HG03520 (cell line): ENCODE measurements around the gene PATJ.

Experiments
- ATAC-seq: cut with Tn5 transposase; IDR thresholded peaks from one replicate; pipeline ENCODE4 v1.9.1; 2021; ENCODE audit warnings: mild to moderate bottlenecking, moderate library complexity; ENCODE audit not compliant: unreplicated experiment

Gene PATJ

GRCh38 chr1:61979729-61980128 lies 237.4 kb downstream of the PATJ start:
- no peak for ATAC-seq

GRCh38 chr1:61980561-61980960 lies 238.3 kb downstream of the PATJ start:
- no peak for ATAC-seq

GRCh38 chr1:61981870-61982660 lies 239.8 kb downstream of the PATJ start:
- ATAC-seq = no peak

- no peak for ATAC-seq
These were observed 241.0 kb downstream of the PATJ start for GRCh38 chr1:61983236-61983635.

GRCh38 chr1:61992257-61992656 lies 250.0 kb downstream of the PATJ start:
- ATAC-seq = no peak

GRCh38 chr1:61993331-61993961 lies 251.2 kb downstream of the PATJ start:
- ATAC-seq = no peak

- no peak for ATAC-seq
These were observed 253.4 kb downstream of the PATJ start for GRCh38 chr1:61995641-61996040.

GRCh38 chr1:61997123-61997522 lies 254.8 kb downstream of the PATJ start:
- no peak for ATAC-seq

- no peak for ATAC-seq
These were observed 261.5 kb downstream of the PATJ start for GRCh38 chr1:62003777-62004176.

GRCh38 chr1:62006690-62007089 lies 264.4 kb downstream of the PATJ start:
- no peak for ATAC-seq

- no peak for ATAC-seq
These were observed 268.7 kb downstream of the PATJ start for GRCh38 chr1:62011006-62011405.

- no peak for ATAC-seq
These were observed 269.8 kb downstream of the PATJ start for GRCh38 chr1:62012095-62012494.

- ATAC-seq = no peak
These were observed 270.6 kb downstream of the PATJ start for GRCh38 chr1:62012836-62013235.

- ATAC-seq = no peak
These were observed 271.0 kb downstream of the PATJ start for GRCh38 chr1:62013264-62013663.

- no peak for ATAC-seq
These were observed 280.2 kb downstream of the PATJ start for GRCh38 chr1:62022382-62022983.

- no peak for ATAC-seq
These were observed 282.4 kb downstream of the PATJ start for GRCh38 chr1:62024690-62025089.

- ATAC-seq = no peak
These were observed 282.9 kb downstream of the PATJ start for GRCh38 chr1:62025154-62025553.

GRCh38 chr1:62025892-62026291 lies 283.6 kb downstream of the PATJ start:
- no peak for ATAC-seq

- no peak for ATAC-seq
These were observed 287.4 kb downstream of the PATJ start for GRCh38 chr1:62029704-62030103.

- ATAC-seq = no peak
These were observed 292.5 kb downstream of the PATJ start for GRCh38 chr1:62034790-62035189.

- ATAC-seq = no peak
These were observed 295.0 kb downstream of the PATJ start for GRCh38 chr1:62037274-62037673.

- no peak for ATAC-seq
These were observed 296.5 kb downstream of the PATJ start for GRCh38 chr1:62038594-62039284.
